ENCODE measurements around the gene AKR1A1.

AKR1A1 gene

DNA sequence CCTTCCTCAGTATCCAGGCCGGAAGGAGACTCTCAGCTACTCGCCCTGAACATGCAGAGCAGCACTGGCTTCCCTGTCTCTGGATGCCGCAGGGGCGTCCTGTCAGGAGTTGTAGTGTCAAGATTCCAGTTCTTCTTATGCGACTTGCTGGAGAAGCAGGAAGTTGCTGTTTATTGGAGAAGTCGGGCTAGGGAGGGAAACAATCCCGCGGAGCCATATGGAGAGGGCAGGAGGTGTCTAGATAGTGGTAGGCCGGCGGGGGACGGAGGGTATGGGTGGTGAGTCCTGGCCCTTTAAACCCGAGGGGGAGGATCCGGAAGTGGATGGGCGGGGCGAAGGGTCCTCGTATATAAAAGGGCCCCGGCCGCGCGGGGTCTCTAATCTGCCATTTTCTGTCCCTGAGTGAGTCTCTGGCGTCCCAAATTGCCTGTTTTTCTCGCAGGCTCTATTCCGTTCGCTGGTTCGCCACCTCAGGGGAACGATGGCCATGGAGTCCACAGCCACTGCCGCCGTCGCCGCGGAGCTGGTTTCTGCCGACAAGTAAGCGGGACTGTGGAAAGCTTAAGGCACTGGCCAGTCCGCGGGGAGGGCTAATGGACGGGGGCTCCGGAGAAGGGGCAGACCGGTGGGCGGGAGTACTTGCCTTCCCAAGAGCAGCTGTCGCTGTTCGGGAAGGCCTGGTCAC is 33.2 kb downstream of the AKR1A1 start, which contains the start of gene NASP:
Gene NASP, plus strand, starts transcription at position 376 of the 685 bp plus-strand sequence. Its CDS starts 106 bp downstream, at position 482.
- Histone ChIP-seq H3K27ac (peak within 1 kb of the TSS; percentile 99), H3K4me3 (ENCODE audit: low read depth, low read length) (peak within 1 kb of the TSS; percentile 86), H3K27me3 (ENCODE audit: insufficient read depth, low read depth, severe bottlenecking) (no peaks in the 10 kb centered on the region), H3K36me3 (peaks cover 40% of the 10 kb centered on the region), H3K9me3 (ENCODE audit: severe bottlenecking) (no peaks in the 10 kb centered on the region)
- TF ChIP-seq, protein P1, sequence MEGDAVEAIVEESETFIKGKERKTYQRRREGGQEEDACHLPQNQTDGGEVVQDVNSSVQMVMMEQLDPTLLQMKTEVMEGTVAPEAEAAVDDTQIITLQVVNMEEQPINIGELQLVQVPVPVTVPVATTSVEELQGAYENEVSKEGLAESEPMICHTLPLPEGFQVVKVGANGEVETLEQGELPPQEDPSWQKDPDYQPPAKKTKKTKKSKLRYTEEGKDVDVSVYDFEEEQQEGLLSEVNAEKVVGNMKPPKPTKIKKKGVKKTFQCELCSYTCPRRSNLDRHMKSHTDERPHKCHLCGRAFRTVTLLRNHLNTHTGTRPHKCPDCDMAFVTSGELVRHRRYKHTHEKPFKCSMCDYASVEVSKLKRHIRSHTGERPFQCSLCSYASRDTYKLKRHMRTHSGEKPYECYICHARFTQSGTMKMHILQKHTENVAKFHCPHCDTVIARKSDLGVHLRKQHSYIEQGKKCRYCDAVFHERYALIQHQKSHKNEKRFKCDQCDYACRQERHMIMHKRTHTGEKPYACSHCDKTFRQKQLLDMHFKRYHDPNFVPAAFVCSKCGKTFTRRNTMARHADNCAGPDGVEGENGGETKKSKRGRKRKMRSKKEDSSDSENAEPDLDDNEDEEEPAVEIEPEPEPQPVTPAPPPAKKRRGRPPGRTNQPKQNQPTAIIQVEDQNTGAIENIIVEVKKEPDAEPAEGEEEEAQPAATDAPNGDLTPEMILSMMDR (IDR thresholded peaks at IDR 0.05; ENCODE audit: low read depth, low read length), result no peak
- peak; percentile 90 for DNase-seq

DNA sequence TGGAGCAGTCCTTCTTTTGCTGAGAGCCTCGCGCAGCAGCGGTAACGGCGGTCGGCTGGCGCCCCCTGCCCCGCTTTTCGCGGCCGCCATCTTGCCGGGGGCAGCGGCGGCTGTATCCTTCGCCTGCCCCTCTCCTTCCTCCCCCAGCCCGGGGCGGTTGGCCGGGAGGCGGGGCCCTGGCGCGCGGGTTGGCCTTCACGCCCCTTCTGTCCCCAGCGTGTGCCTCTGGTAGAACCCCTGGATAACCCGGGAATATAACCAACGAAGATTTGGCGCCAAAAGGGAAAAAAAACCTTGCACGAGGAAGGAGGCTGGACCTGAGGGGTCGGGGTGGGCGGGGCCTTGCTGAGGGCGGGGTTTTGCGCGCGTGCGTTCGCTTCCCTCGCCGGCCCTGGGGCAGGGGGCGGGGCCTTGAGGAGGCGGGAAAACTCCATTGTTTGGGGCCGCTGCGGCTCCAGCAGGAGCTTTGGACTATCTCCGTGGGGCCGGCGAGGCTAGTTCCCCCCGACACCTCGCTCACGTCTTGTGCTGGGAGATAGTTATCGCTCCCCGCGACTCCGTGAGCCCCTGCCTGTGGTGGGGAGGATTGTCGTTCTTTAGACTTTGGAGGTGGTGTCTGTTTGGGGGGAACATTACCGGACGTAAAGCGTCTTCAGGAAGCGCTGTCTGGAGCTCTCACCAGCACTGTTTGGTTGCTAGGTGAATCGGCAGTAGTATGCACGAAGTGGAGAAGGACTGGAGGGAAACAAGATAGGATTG is 33.9 kb downstream of the AKR1A1 start:
- Histone ChIP-seq H3K27ac (peak overlapping the region; percentile 99), H3K36me3 (peaks cover 47% of the 10 kb centered on the region), H3K9me3 (ENCODE audit: severe bottlenecking) (no peaks in the 10 kb centered on the region), H3K4me3 (ENCODE audit: low read depth, low read length) (peak overlapping the region; percentile 86), H3K27me3 (ENCODE audit: insufficient read depth, low read depth, severe bottlenecking) (no peaks in the 10 kb centered on the region)
- DNase-seq, result peak; percentile 91
- TF ChIP-seq, protein P1 (IDR thresholded peaks at IDR 0.05; ENCODE audit: low read depth, low read length), result no peak

DNA sequence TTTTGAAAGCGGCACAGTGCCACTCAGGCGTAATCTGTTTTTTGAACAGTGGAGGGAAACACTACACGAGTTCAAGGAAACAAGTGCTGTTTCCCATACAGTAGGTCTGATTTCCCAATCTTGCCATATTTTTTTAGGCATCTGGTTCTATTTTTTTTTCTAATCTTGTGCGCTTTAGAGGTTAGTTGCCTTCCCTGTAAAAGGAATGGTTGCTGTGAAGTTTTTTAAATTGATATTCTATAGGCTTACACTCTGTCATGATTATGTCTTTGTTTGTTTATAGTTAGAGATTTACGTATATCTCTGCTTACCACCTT is 34.4 kb downstream of the AKR1A1 start:
- Histone ChIP-seq H3K9me3 (ENCODE audit: severe bottlenecking) (no peaks in the 10 kb centered on the region), H3K4me3 (ENCODE audit: low read depth, low read length) (peak overlapping the region; percentile 86), H3K36me3 (peaks cover 53% of the 10 kb centered on the region), H3K27me3 (ENCODE audit: insufficient read depth, low read depth, severe bottlenecking) (no peaks in the 10 kb centered on the region), H3K27ac (peak overlapping the region; percentile 99)
- TF ChIP-seq, protein P1 (IDR thresholded peaks at IDR 0.05; ENCODE audit: low read depth, low read length), result no peak
- DNase-seq, result no peak

DNA sequence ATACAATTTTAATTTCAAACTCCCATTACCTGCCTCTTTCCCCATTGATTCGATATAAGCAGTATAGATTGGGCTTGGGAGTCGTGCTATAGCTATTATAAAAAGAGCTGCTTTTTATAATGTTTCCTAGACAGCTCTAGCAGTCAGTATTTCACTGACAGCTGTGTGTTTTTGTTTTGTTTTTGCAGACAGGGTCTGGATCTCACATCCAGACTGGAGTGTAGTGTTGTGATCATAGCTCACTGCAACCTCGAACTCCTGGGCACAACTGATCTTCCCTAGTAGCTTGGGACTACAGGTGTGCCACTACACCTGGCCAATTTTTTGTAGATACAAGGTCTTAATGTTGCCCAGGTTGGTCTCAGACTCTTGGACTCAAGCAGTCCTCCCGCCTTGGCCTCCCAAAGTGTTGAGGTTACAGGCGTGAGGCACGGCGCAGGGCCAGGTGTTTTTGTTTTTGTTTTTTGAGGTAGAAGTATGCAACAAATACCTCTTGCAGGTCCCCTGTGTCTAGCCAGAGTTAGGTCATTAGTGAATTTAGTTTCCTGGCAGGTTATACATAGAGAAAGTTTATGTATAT is 35.0 kb downstream of the AKR1A1 start:
- H3K4me3 ChIP-seq (ENCODE audit: low read depth, low read length), result peak overlapping the region; percentile 86
- no peak for DNase-seq
- H3K27me3 ChIP-seq (ENCODE audit: insufficient read depth, low read depth, severe bottlenecking), result no peaks in the 10 kb centered on the region
- H3K27ac ChIP-seq, result peak overlapping the region; percentile 99
- TF ChIP-seq, protein P1 (IDR thresholded peaks at IDR 0.05; ENCODE audit: low read depth, low read length), result no peak
- H3K9me3 ChIP-seq (ENCODE audit: severe bottlenecking), result no peaks in the 10 kb centered on the region
- peaks cover 54% of the 10 kb centered on the region for H3K36me3 ChIP-seq

DNA sequence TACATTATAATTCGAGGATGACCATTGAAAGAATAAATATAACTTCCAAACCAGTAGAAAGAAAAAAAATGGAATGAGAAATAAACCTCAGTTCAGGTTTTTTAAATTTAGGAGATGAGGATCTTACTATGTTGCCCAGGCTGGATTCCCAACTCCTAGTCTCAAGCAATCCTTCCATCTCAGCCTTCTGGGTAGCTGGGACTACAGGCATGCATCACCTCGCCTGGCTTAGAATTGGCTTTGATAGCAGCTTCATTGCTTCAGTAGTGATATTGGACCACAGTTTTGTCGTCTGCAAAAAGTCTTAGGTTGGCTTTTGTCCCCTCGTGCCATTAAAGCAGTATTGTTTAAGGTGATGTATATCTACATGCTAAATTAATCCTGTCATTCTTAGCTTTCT is 36.1 kb downstream of the AKR1A1 start:
- Histone ChIP-seq H3K4me3 (ENCODE audit: low read depth, low read length) (no peak overlapping the region), H3K9me3 (ENCODE audit: severe bottlenecking) (no peaks in the 10 kb centered on the region), H3K27me3 (ENCODE audit: insufficient read depth, low read depth, severe bottlenecking) (no peaks in the 10 kb centered on the region), H3K36me3 (peaks cover 66% of the 10 kb centered on the region), H3K27ac (no peak overlapping the region)
- TF ChIP-seq, protein P1 (IDR thresholded peaks at IDR 0.05; ENCODE audit: low read depth, low read length), result no peak
- DNase-seq, result no peak

All from WERI-Rb-1 (cell line).